A673 (cell line): Measurements from ENCODE around the gene CLEC16A. TPM values are rescaled to one million over a fixed set of nuclear protein-coding genes. Genes with fewer than 3 reads are reported as not detected.

Experiments used
- BruUV-seq: library from RNA; stranded (reverse); fragments of 400-500 nt; replicated peaks from 2 replicates; lab custom pipeline; 2021; lab: Mats Ljungman, UMichigan
- CTCF ChIA-PET: fragments of 300-600 bp; sonication (Branson Sonifier 250); formaldehyde crosslinking; loops from one replicate; lab custom pipeline; 2022; ENCODE audit warnings: antibody characterized with exemption; lab: Charles Lee
- POLR2A ChIA-PET: fragments of 300-600 bp; sonication (Branson Sonifier 250); formaldehyde crosslinking; loops from one replicate; lab custom pipeline; 2022; ENCODE audit warnings: antibody characterized with exemption; ENCODE audit not compliant: low non-redundant PET; lab: Charles Lee
- DNase-seq: peaks from one replicate; pipeline ENCODE4 v3.0.0-alpha.2; 2015; ENCODE audit warnings: low spot score
- H3K27ac ChIP-seq: fragments of 200-600 bp; sonication (generic); 2 replicates; pipeline ENCODE4 v1.5.1; 2016; ENCODE audit warnings: mixed run types, low read depth, mild to moderate bottlenecking, mixed read lengths, antibody characterized with exemption, low read length; ENCODE audit not compliant: poor library complexity, severe bottlenecking
- H3K27me3 ChIP-seq: fragments of 200-600 bp; sonication (generic); replicated peaks from 2 replicates; pipeline ENCODE4 v1.6.1; 2017; ENCODE audit warnings: mixed run types, low read depth, mild to moderate bottlenecking, mixed read lengths, antibody characterized with exemption, low read length; ENCODE audit not compliant: insufficient read depth, poor library complexity
- H3K36me3 ChIP-seq: fragments of 200-600 bp; sonication (generic); 2 replicates; pipeline ENCODE4 v1.6.1; 2016; ENCODE audit warnings: mixed run types, mild to moderate bottlenecking, mixed read lengths, antibody characterized with exemption, low read length; ENCODE audit not compliant: insufficient read depth, poor library complexity, severe bottlenecking
- H3K4me1 ChIP-seq: fragments of 200-600 bp; sonication (generic); 2 replicates; pipeline ENCODE4 v1.6.1; 2017; ENCODE audit warnings: mixed run types, mild to moderate bottlenecking, mixed read lengths, antibody characterized with exemption, low read length; ENCODE audit not compliant: insufficient read depth, poor library complexity, severe bottlenecking
- H3K4me3 ChIP-seq: fragments of 200-600 bp; sonication (generic); 2 replicates; pipeline ENCODE4 v1.5.1; 2016; ENCODE audit warnings: low read depth, mixed run types, mild to moderate bottlenecking, mixed read lengths, low read length; ENCODE audit not compliant: poor library complexity, severe bottlenecking
- H3K9me3 ChIP-seq: fragments of 200-600 bp; sonication (generic); 2 replicates; pipeline ENCODE4 v1.6.1; 2016; ENCODE audit warnings: mixed run types, low read depth, mild to moderate bottlenecking, mixed read lengths, antibody characterized with exemption, low read length; ENCODE audit not compliant: poor library complexity, severe bottlenecking
- CTCF ChIP-seq: fragments of 300-800, 200-600 bp; sonication (generic); conservative IDR thresholded peaks from 2 replicates; pipeline ENCODE4 v1.5.1; 2017; ENCODE audit warnings: low read depth, mild to moderate bottlenecking, antibody characterized with exemption, low read length, moderate library complexity, mixed read lengths
- EZH2 ChIP-seq: fragments of 200-600 bp; sonication (generic); IDR thresholded peaks from 2 replicates; pipeline ENCODE4 v1.6.1; 2017; ENCODE audit warnings: borderline replicate concordance, low read depth, mild to moderate bottlenecking, mixed read lengths, antibody characterized with exemption, low read length; ENCODE audit not compliant: poor library complexity, severe bottlenecking
- intact Hi-C: fragments of 100-400 bp; cut with micrococcal nuclease; formaldehyde crosslinking; loops from one replicate; pipeline ENCODE4 v1.10.0; 2022; ENCODE audit not compliant: unreplicated experiment
- total RNA-seq: library from RNA; stranded (reverse); gene quantifications from 2 replicates; pipeline ENCODE4 v1.2.3, GENCODE V29; 2021

Gene CLEC16A
- total RNA-seq, 1 experiment from 2014 or later, result 23.4 TPM

DNA sequence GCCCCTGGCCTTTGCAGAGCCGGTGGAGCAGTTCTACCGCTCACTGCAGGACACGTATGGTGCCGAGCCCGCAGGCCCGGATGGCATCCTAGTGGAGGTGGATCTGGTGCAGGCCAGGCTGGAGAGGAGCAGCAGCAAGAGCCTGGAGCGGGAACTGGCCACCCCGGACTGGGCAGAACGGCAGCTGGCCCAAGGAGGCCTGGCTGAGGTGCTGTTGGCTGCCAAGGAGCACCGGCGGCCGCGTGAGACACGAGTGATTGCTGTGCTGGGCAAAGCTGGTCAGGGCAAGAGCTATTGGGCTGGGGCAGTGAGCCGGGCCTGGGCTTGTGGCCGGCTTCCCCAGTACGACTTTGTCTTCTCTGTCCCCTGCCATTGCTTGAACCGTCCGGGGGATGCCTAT, 37.9 kb upstream of the CLEC16A start:
- Histone ChIP-seq H3K4me3 (no peak overlapping the region), H3K9me3 (peaks cover 6% of the 10 kb centered on the region), H3K27ac (no peak overlapping the region), H3K27me3 (no peaks in the 10 kb centered on the region), H3K36me3 (no peaks in the 10 kb centered on the region), H3K4me1 (no peaks in the 10 kb centered on the region)
- no TSS peak for BruUV-seq
- no peak for DNase-seq
- ChIA-PET CTCF (no interaction called here), POLR2A (no interaction called here)
- intact Hi-C loops, result no loop called here
- TF ChIP-seq CTCF, result no peak
- TF ChIP-seq EZH2, result no peak

- POLR2A ChIA-PET, result no interaction called here
- TF ChIP-seq EZH2, result no peak
- no peak for TF ChIP-seq CTCF
- Histone ChIP-seq H3K36me3 (no peaks in the 10 kb centered on the region), H3K27me3 (no peaks in the 10 kb centered on the region), H3K4me1 (no peaks in the 10 kb centered on the region), H3K9me3 (peaks cover 6% of the 10 kb centered on the region), H3K27ac (no peak overlapping the region), H3K4me3 (no peak overlapping the region)
- CTCF ChIA-PET, result no interaction called here
- intact Hi-C loops, result no loop called here
- no peak for DNase-seq
- no TSS peak for BruUV-seq
These were observed 37.2 kb upstream of the CLEC16A start for GRCh38 chr16:10906914-10907756.

DNA sequence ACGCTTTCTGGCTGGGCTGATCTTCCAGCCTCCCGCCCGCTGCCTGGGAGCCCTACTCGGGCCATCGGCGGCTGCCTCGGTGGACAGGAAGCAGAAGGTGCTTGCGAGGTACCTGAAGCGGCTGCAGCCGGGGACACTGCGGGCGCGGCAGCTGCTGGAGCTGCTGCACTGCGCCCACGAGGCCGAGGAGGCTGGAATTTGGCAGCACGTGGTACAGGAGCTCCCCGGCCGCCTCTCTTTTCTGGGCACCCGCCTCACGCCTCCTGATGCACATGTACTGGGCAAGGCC, 36.7 kb upstream of the CLEC16A start:
- H3K27ac ChIP-seq, result no peak overlapping the region
- no peaks in the 10 kb centered on the region for H3K27me3 ChIP-seq
- no peak overlapping the region for H3K4me3 ChIP-seq
- no peaks in the 10 kb centered on the region for H3K4me1 ChIP-seq
- no peaks in the 10 kb centered on the region for H3K36me3 ChIP-seq
- intact Hi-C loops, result no loop called here
- TF ChIP-seq EZH2 (no peak), CTCF (no peak)
- POLR2A ChIA-PET, result no interaction called here
- peaks cover 6% of the 10 kb centered on the region for H3K9me3 ChIP-seq
- DNase-seq, result no peak
- no TSS peak for BruUV-seq
- CTCF ChIA-PET, result no interaction called here
